ENCODE results near the gene OXTR. TPM values are rescaled to one million over a fixed set of nuclear protein-coding genes. Genes with fewer than 3 reads are reported as not detected.
A peak's percentile ranks its signal among the peaks of the same experiment; 100 is the strongest.
"Not testable (repeated sequence)": the region's sequence is repeated elsewhere in the genome, so short reads cannot be mapped to it uniquely, and the experiment has no call there.

The OXTR gene
- total RNA-seq, 1 experiment from 2014 or later = 0.50 TPM

DNA sequence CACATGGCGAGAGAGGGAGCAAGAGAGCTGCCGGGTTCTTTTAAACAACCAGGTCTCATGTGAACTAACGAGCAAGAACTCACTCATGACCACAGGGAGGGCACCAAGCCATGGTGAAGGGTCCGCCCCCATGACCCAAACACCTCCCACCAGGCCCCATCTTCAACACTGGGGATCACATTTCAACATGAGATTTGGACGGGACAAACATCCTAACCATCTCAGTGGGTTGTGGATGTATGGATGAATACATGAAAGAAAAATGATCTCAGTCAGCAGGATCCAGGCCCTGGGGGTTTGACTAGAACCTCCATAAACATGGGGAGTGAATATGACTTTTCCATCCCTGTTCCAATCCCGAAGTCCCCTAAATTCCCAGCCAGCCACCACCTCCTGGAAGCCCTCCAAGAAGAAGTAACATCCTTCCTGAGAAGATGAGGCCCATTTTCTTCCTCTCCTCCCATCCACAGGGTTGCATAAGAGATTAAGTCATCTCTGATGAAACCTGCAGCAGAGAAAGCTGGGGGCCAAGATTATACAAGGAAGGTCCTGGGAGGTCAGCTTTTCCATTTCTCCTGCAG is 26.3 kb downstream of the OXTR start:
- DNase-seq (ENCODE audit: extremely low read depth, low read depth) = no peak

DNA sequence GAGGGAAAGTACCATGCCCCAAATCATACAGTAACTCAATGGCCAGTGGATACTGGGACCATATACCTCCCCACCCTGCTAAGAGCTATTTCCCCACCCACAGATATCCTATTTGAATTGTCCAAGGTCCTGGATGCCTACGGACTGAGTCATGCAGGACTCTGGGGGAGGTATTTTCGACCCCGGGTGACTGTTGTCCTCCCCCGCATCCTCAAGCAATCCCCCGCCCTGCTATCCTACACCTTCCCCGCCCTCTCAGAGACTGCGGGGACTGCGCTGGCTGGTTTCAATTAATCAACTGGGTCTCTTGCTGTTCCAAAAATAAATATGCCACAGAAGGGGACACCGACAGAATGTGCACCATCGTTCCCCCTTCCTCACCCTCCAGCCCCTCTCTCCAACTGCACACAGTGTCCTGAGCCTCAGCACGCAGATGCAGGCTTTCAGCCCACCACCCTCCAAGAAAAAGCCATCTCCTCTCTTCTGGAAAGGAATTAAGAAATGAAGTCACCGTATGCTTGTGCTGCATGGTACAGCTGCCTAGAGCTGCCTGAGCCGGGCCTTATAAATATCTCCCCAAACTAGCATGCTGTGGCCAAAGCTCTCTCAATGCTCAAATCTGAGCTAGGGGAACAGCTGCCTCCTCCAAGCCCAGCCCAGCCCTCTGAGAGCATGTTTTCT is 27.7 kb downstream of the OXTR start:
- DNase-seq (ENCODE audit: extremely low read depth, low read depth) = no peak

DNA sequence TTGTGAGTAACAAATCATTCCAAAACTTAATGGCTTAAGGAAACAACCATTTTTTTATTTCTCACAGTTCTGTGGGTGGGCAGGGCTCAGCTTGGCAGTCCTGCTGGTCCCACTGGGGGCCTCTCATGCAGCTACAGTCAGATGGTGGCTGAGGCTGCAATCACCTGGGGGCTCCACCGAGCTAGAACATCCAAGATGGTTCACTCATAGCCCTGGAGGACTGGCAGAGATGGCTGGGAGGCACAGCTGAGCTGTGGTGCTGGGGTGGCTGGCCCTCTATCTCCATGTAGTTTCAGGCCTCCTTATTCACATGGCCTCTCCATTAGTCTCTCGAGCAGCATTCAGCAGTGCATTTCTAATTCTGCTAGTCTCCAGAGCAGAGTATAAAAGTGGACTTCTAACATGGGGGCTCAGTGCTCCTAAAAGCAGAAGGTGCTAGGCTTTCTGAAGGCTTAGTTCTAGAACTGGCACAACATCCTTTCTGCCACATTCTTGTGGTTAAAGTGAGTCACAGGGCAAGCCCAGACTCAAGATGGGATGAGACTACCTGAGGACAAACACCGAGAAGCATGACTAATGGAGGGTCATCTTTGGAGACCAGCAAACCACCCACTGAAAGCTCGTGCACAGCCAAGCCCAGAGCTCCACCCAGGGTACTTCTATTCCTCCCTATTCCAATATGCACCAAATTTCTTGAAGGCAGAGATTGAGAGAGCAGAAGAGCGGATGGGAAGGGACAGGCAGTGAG is 29.5 kb downstream of the OXTR start:
- DNase-seq (ENCODE audit: extremely low read depth, low read depth) = no peak

DNA sequence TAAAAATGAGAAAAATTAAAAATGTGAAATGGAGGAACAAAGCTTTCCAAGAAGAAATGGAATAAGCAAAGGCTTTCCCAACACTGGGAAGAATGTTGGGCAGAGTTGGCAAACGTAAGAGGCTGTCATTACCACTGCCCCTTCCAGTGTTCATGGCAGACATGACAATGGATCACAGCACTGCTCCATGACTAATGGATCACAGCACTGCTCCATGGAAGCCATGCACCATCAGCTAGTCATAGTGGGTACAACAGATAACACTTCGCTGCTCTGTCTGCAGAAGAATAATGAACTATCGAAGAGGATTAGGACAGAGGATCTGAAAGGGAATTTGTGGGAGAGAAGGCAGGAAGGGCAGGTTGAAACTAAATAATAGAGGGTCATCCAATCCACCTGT is 30.8 kb downstream of the OXTR start:
- no peak for DNase-seq (ENCODE audit: extremely low read depth, low read depth)

DNA sequence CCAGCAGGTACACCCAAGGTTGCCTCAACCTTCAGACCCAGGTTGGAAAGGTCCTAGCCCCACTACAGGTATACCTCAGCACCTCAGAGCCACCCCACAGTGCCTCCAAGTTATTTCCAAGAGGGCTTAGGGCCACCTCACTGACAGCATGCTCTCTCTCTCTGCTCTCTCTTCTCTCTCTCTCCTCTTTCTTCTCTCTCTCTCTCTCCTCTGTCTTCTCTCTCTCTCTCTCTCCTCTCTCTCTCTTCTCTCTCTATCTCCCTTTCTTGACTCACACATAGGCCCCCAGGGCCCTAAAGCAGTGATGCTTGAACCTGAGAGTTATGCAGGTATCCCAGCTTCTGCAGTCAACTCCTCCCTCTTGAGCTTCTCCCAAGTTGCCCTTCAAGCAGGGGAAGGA is 31.6 kb downstream of the OXTR start:
- DNase-seq (ENCODE audit: extremely low read depth, low read depth) = no peak

DNA sequence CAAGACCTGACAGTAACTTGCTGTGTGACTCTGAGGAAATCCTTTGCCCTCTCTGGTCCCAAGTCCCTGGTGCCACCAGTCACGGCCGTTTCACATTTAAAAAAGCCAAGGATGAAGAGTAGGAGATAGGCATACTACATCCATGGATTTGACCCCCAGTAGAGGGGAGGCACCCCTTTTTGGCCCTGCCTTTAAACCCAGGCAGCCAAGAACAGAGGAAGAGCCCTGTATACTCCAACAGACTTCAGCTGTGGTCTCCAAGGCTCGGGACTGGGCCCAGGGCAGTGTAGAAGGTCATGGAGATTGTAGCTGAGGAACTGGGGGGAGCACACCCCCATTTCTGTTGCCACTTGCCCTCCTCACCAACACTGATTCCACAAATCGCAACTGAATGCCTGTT is 32.1 kb downstream of the OXTR start:
- DNase-seq (ENCODE audit: extremely low read depth, low read depth) = no peak

DNA sequence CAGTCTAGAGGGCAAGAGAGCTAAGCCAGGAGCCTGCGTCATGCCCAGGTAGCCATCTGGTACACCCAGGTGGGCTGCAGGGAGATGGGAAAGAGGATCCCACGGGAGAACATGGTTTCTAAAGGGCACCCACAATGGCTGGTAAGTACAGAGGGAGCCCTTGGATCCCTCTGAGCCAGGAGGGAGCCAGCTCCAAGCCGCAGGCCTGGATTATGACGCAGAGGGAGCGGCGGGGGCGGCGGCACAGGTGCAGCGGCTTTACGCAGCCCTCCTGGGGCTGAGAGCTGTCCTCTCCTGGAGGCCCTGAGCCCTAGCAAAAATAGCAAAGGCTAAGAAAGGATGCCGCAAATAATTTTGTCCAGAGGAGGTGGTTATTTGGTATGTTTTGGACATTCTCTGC is 33.0 kb downstream of the OXTR start:
- DNase-seq (ENCODE audit: extremely low read depth, low read depth) = no peak

DNA sequence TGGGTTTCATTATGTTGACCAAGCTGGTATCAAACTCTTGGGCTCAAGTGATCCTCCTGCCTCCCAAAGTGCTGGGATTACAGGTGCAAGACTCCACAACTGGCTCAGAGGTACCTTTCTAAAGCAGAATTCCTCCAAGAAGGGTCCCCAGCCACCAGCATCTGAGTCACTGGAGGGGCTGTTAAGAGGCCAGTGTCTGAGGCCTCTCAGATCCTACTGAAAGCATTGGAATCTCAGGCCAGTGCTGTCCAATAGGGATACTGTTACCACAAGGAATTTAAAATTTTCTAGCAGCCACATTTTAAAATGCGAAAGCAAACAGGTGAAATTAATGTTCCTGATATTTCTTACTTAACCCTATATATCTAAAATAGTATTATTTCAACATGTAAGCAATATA is 34.5 kb downstream of the OXTR start:
- no peak for DNase-seq (ENCODE audit: extremely low read depth, low read depth)

DNA sequence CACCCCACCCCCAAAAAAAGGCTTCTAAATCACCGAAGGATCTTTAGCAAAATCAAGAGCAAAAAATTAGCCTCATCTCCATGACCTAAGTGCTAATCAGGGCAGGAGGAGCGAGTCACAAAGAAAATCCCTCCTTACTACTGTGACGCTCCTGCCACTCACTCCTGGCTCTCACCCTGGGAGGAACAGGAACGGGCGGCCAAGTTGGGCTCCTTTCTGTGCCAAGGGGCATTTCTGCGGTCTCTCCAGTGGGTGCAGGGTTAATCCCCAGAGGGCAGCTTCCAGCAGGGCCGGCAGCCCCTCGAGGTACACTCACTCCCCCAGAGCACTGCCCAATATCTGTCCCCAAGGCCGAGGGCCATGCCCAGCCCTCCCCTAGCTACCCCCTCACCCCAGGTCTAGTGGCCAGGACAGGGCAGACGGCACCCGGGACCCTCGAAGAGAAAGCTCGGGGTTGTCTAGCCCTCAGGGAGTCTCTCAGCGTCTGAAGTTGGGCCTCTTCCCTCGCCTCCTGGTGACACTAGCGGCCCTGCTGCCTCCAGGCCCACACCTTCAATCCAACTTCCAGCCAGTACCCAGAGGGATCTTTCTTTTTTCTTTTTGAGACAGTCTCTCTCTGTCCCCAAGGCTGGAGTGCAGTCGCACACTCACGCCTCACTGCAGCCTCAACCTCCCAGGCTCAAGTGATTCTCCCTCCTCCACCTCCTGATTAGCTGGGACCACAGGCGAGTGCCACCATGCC is 35.1 kb downstream of the OXTR start:
- no peak for DNase-seq (ENCODE audit: extremely low read depth, low read depth)

DNA sequence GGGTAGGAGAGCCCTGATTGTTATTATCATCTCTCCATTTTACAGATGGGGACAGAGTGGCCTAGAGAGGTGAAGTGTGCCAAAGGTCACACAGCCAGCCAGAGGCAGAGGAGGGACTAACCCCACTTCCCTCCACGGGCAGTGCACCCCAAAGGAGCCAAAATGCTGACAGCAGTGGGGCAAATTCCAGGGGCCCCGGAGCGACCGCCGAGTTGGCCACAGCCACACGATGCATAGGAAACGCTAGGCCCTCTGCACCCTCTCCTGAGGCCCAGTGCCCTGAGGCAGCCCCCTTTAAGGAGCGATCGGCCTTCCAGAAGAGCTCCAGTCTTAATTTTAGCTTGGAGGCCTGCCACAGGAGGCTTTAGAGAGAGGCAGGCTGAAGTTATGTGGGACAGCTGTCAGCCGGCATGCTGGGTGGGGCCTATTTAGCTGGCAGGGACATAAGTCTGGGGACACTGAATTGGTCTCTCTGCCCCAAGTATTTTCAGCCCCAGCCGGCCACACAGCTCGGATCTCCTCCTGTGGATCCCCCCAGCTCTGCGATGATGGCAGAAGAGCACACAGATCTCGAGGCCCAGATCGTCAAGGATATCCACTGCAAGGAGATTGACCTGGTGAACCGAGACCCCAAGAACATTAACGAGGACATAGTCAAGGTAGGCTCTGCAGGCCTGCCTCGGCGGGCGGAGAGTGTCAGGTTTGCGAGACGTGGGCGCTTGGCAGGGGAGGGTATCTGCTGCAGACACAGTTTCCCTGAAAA is 35.9 kb downstream of the OXTR start, which contains the start of gene CAV3:
Gene CAV3 (plus strand): TSS at position 471 of the 763 bp plus-strand sequence. CDS start 75 bp downstream, at position 546.
- no peak for DNase-seq (ENCODE audit: extremely low read depth, low read depth)

DNA sequence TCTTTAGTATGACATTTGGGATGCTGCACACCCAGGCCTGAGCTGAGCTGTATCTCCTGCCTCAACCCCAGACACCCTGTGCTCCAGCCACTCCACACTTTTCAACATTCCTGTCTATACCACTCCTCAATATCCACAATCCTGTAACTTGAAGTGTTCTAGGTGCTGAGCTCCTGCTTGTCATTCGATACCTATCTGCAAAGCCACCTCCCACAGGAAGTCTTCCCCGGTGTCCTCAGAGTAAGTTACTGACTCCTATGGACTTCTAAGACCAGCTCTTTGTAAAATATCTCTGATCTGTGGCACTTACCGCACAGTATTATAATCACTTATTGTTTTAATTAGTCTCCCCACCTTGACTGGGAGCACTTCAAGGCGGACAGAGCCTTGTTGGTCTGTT is 37.0 kb downstream of the OXTR start:
- no peak for DNase-seq (ENCODE audit: extremely low read depth, low read depth)

DNA sequence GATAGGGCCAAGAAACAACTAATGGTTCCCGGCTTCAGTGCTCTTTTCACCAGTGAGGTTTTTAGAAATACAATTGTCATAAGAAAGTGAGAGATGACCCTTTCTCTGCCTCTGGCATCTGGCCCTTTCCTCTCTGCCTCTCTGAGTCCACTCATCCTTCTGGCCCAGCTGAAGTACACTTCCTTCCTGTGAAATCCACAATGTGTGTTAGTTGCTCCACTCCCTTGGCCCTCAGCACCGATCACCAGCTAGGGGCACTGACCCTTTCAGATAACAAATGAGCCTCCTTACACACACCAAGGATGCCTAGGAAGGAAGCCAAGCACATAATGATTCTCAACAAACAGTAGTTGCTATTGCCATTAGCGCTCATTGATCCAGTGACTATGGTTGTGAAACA is 38.8 kb downstream of the OXTR start:
- no peak for DNase-seq (ENCODE audit: extremely low read depth, low read depth)

DNA sequence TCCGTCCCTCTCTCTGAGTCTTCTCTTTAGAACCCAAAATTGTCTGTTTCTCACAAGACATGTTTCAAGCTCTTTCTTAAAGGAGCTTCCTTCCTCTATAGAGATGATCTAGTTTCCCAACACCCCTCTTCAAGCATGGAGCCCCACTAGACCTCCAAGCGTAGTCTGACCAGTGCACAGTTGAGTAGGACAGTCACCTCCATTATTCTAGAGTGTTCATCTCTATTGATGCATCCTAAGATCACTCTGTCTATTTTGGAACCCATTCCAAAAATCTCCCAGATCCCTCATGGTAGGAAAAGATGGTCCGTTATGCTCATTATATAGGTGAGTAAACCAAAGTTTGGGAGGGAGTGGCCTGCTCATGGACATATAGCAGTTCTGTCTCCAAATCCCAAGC is 39.9 kb downstream of the OXTR start:
- DNase-seq (ENCODE audit: extremely low read depth, low read depth) = no peak

DNA sequence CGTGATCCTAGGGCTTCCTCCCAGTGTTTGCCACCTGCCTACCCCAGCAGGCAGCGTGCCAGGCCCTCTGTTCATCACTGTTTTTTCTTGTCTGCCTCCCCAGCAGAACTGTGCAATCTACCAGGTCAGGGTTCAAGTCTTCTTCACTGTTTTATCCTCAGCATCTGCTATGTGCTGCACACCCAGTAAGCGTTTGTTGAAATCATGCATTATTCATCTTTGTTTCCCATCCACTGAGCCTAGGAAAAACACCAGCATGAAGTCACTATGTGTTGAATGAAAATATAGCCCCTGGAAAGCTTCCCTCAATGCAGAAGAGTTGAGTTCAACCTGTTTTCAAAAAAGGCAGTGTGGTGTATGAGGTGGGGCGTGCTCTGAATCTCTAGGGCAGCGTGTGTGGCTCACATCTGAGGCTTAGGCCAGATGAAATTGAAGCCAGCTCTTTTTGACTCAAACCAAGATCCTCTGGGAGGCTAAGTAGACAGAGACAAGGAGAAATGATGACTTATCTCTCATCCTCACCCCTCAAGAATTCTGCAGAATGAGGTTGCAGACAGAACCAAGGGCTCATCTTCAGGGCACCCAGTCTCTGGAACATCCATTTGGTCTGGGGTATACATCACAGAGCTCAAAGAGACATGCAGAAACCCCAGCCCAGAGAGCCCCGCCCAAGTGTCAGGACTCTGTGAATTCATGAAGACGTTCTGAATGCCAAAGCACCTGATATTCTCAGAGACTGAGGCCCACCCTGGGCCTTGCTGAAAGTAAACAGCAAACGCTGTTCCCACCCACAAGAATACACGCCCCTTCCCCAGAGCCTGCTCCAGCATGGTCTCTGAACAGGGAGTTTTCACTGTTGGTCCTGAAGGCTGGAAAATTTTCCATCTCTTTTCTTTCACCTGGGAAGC is 41.6 kb downstream of the OXTR start:
- no peak for DNase-seq (ENCODE audit: extremely low read depth, low read depth)

DNA sequence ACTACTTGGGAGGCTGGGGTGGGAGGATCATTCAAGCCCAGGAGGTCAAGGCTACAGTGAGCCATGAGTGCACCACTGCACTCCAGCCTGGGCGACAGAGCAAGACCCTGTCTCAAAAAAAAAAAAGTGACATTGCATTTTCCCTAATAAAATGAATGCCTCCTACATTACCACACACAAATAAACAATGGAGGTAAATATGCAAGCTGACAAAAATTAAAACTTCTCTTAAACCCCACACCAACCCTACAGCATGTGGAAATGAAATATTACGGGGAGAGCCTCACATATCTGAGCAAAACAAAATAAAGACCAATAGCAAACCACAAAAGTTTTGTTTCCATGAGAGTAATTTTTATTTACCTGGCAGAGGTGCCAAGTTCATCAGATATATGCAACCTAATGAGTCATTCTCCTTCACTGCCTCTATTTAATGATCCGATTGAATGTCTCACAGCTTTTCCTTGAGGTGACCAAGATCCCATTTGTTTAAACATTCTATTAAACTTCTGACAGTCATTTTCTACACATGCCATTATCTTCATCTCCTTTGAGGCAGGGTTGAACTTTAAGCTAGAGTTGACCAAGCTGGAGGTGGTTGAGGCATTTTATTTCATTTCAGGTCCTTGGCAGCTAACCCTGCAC is 45.2 kb downstream of the OXTR start:
- DNase-seq (ENCODE audit: extremely low read depth, low read depth) = peak; percentile 13

DNA sequence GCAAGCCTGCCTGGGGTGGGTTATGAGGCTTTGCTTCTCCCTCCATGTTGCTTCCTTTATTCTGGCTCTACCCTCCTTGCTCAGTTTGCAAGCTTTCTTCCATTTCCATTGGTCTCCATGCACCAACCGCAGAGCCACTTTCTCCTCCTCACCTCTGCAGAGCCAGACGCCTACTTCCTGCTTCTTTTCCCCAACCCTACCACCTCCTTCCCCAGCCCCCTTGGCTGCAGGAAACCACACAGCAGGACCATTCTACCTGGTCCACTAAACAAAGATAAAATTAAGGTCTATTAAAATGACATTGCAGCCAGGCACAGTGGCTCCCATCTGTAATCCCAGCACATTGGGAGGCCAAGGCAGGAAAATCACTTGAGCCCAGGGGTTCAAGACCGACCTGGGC is 45.8 kb downstream of the OXTR start:
- no peak for DNase-seq (ENCODE audit: extremely low read depth, low read depth)

DNA sequence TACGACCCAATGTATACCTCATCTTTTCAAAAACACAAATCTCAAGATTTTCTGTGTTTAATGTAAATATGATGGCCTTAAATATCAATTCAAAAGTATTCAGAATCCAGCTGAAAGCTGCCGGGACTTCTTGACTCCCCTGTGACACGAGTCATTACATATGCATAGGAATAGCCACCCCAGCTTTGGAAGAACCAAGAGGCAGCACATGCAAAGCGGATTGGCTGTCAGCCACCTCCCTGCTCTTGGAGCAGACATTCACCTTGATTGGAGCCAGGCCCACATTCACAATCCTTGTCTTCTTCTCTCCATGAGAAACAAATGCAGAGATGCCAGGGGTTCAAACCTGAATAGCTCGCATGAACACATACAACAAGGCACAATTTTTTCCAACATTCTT is 46.6 kb downstream of the OXTR start:
- no peak for DNase-seq (ENCODE audit: extremely low read depth, low read depth)

DNA sequence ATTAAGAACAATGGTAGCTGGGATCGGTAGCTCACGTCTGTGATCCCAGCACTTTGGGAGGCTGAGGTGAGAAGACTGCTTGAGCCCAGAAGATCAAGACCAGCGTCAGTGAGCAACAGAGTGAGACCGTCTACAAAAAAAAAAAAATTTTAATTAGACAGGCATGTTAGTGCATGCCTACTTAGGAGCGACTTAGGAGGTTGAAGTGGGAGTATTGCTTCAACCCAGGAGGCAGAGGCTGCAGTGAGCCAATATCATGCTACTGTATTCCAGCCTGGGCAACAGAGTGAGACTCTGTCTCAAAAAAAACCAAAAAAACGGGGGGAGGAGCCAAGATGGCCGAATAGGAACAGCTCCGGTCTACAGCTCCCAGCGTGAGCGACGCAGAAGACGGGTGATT is 53.7 kb downstream of the OXTR start:
- DNase-seq (ENCODE audit: extremely low read depth, low read depth) = not testable (repeated sequence)

Data from NCI-H460 (cell line).